Liver (tissue), 3 donors: ENCODE results near the gene RPAP2.

ENCODE experiments used
- ATF3 ChIP-seq: IDR thresholded peaks from 2 replicates; pipeline ENCODE4 v1.6.1; 2016; ENCODE audit warnings: antibody characterized with exemption
- CTCF ChIP-seq: fragments of 150-350 bp; IDR thresholded peaks from 2 replicates; pipeline ENCODE4 v1.5.1; 2017; ENCODE audit warnings: improper control_type of control experiment, low read depth, low read length; ENCODE audit not compliant: missing input control
- FOXA1 ChIP-seq: IDR thresholded peaks from 2 replicates; pipeline ENCODE4 v1.6.1; 2016; ENCODE audit warnings: antibody characterized with exemption
- GABPA ChIP-seq, 2 donors: IDR thresholded peaks in 1 of 2; conservative IDR thresholded peaks in 1 of 2; 2 replicates each; pipeline ENCODE4 v1.6.1; 2016; ENCODE audit warnings: antibody characterized with exemption in 2 of 2, mild to moderate bottlenecking in 1 of 2, moderate library complexity in 1 of 2
- JUND ChIP-seq, 2 donors: IDR thresholded peaks; 2 replicates each; pipeline ENCODE4 v1.6.1; 2016; ENCODE audit warnings: antibody characterized with exemption in 2 of 2
- MAX ChIP-seq: IDR thresholded peaks from 2 replicates; pipeline ENCODE4 v1.6.1; 2016; ENCODE audit warnings: antibody characterized with exemption
- NR2F2 ChIP-seq: IDR thresholded peaks from 2 replicates; pipeline ENCODE4 v1.6.1; 2016; ENCODE audit warnings: antibody characterized with exemption
- SP1 ChIP-seq: IDR thresholded peaks from 2 replicates; pipeline ENCODE4 v1.6.1; 2018; ENCODE audit warnings: antibody characterized with exemption, mild to moderate bottlenecking
- TAF1 ChIP-seq: conservative IDR thresholded peaks from 2 replicates; pipeline ENCODE4 v1.6.1; 2016; ENCODE audit warnings: antibody characterized with exemption, mild to moderate bottlenecking
- YY1 ChIP-seq: IDR thresholded peaks from 2 replicates; pipeline ENCODE4 v1.6.1; 2016; ENCODE audit warnings: antibody characterized with exemption, mild to moderate bottlenecking
- donor health status: healthy.
- donor health status: healthy.

- TF ChIP-seq CTCF (no peak), ATF3 (no peak), MAX (no peak), GABPA (IDR thresholded peaks at IDR 0.05 in 1 of 2, conservative IDR thresholded peaks at IDR 0.05 in 1 of 2) (no peak), YY1 (no peak), JUND (IDR thresholded peaks at IDR 0.05) (no peak), SP1 (no peak), FOXA1 (no peak), NR2F2 (no peak), TAF1 (no peak)
Observed at GRCh38 chr1:92326681-92327080, 27.8 kb downstream of the RPAP2 start.
